8988T (cell line): Measurements from ENCODE around the gene BATF2.
"Not testable (repeated sequence)": the region's sequence is repeated elsewhere in the genome, so short reads cannot be mapped to it uniquely, and the experiment has no call there.

Experiments used
- DNase-seq: peaks from one replicate; pipeline ENCODE4 v3.0.0; 2011

BATF2 gene, protein sequence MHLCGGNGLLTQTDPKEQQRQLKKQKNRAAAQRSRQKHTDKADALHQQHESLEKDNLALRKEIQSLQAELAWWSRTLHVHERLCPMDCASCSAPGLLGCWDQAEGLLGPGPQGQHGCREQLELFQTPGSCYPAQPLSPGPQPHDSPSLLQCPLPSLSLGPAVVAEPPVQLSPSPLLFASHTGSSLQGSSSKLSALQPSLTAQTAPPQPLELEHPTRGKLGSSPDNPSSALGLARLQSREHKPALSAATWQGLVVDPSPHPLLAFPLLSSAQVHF

DNA sequence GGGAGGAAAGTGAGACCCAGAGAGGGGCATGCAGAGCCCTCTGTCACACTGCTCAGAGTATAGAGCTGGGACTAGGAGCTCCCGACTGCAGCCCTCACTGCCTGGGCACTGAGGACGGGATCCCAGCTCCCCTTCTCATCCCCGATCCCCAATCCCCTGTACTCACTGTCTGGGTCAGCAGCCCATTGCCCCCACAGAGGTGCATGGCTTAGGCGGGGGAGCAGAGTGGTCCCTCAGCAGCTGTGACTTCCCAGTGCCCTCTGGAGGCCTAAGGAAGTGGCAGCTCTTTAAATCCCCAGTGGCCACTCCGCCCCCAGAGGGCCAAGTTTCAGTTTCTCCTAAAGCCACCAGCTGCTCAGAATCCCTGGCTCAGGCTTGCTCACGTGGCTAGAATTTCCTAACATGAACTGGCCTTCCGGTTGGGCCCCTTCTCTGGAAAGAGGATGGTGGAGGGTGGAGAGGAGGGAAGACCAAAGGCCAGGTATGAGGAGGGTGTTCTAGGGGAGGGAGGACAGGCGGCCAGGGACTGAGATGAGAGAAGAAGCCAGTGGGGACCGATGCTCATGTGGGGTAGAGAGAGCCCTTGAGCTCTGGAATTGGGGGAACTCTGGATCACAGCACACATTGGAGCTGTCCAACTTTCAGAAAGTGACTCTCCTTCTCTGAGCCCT is at the start of gene BATF2:
BATF2 (minus strand) TSS at position 262 of the 671 bp plus-strand sequence; CDS start at position 205, 57 bp downstream.
- peak; percentile 98 for DNase-seq

- DNase-seq: peak; percentile 69
Observed at GRCh38 chr11:65045728-65046127, 49.0 kb upstream of the BATF2 start.

- DNase-seq: peak; percentile 59
Observed at GRCh38 chr11:65045061-65045460, 48.3 kb upstream of the BATF2 start.

- no peak for DNase-seq
Observed at GRCh38 chr11:65043881-65044501, 47.2 kb upstream of the BATF2 start.

- DNase-seq: no peak
Observed at GRCh38 chr11:65042891-65043290, 46.1 kb upstream of the BATF2 start.

DNA sequence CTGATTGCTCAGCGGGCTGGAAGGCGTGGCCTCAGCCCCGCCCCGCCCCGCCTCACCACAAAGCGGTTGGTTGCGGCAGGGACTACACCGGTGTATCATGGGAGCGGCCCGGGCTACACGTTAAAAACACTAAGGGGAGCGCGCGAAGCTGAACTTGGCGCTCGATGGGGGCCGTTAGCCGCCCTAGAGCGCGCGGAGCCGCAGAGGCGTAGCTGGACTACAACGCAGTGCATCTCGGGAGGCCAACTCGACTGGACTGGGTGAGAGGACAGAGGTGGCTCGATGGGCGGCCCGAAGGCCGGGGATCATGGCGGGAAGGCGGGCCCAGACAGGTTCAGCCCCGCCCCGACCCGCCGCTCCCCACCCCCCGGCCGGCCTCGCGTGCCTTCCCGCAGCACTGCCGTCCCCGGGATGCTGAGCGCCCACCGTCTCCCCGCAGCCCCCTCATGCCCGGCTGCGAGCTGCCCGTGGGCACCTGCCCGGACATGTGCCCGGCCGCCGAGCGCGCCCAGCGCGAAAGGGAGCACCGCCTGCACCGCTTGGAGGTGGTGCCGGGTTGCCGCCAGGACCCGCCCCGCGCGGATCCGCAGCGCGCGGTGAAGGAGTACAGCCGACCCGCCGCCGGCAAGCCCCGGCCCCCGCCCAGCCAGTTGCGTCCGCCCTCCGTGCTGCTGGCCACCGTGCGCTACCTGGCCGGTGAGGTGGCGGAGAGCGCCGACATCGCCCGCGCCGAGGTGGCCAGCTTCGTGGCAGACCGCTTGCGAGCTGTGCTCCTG is 44.3 kb upstream of the BATF2 start, which contains the start of gene SAC3D1:
SAC3D1 (plus strand) TSS at position 364 of the 776 bp plus-strand sequence; CDS start at position 447, 83 bp downstream.
- peak; percentile 97 for DNase-seq

DNA sequence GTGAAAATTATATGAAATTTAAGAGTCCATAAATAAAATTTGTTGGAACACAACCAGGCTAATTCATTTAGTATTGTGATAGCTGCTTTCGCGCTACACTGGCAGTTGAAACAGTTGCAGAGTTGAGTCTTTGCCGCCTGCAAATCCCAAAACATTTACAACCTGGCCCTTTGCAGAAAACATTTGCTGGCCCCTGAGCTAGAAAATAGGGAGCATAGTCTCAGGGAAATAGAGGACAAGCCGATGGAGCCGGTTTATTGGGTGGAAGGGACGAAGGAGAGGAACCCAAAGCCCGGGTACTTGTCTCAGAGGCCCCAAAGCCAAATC is 43.7 kb upstream of the BATF2 start:
- DNase-seq: no peak

GRCh38 chr11:65036931-65037330 is 40.2 kb upstream of the BATF2 start:
- no peak for DNase-seq

DNA sequence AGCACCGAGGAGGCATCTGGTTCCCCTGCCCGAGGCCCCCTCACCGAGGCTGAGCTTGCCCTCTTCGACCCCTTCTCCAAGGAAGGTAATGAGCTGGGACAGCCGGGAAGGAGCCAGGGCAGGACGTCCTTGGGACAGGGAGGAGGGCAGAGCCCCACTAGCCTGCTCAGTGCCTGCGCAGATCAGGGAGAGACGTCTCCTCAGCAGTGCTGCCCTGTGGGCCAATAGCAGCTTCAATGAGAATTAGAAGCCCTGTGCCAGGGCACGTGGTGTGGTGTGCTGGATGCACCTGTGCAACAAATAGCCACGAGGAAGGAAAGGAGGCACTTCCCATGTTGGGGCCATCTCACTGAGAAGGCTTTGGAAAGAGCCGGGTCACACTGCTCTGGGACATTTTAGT is 38.8 kb upstream of the BATF2 start:
- no peak for DNase-seq

DNA sequence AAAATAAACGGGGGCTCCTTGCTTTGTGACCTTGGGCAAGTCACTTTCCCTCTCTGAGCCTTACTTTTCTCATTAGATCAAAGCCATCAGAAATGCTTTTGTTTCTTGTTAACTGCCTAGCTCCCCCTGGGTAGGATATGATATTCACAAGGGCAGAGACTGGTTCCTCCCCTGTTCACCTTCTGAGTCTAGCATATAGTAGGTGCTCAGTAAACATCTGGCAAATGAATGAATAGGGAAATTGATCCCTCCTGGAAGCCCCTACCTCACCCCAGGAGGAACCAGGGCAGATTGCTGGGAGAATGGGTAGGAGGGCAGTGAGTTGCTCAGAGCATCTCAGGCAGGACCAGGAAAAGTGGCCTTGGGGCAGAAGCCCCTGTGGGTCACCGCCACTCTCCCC is 37.7 kb upstream of the BATF2 start:
- no peak for DNase-seq

DNA sequence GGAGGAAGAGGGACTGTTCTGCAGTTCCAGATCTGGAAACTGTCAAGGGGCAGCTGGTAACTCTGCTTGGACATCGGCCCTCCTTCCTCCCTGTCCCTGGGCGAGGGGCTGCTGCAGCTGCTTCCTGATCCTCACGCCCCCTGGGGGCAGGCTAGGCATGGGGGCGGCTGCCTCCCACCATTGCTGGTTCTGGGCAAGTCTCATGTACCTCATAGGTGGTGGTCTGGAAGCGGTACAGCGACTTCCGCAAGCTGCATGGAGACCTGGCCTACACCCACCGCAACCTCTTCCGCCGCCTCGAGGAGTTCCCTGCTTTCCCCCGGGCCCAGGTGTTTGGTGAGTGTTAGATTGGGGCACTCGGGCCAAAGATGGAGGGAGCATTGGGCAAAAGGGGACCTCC is 35.4 kb upstream of the BATF2 start:
- no peak for DNase-seq

- DNase-seq: peak; percentile 83
Observed at GRCh38 chr11:65027213-65028067, 30.7 kb upstream of the BATF2 start, which contains the start of gene SNX15. Gene SNX15 (plus strand): TSS chr11:65027439. CDS start chr11:65027538, 99 bp downstream.

GRCh38 chr11:65026810-65027209 is 30.0 kb upstream of the BATF2 start:
- DNase-seq: no peak

GRCh38 chr11:65023502-65023901 is 26.7 kb upstream of the BATF2 start:
- DNase-seq: not testable (repeated sequence)

- no peak for DNase-seq
Observed at GRCh38 chr11:65021509-65021908, 24.7 kb upstream of the BATF2 start.

GRCh38 chr11:65021003-65021402 is 24.2 kb upstream of the BATF2 start:
- no peak for DNase-seq

DNA sequence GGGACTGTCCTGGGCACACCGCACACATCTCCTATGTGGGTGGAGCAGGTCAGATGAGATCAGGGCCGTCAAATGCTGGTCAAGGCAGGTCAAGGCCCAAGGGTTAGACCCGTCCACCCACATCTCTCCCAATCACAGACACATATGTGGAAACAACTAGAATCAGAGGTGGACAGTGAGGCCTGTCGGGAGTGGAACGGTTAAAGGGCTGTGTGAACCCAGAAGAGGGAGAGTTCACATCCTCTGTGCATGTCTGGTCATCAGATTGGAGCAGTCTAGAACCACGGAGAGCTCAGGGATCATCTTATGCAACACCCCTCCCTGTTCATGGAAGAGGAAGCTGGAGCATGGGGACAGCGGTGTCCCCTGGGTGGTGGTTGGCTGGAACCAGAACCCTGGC is 23.1 kb upstream of the BATF2 start:
- no peak for DNase-seq

DNA sequence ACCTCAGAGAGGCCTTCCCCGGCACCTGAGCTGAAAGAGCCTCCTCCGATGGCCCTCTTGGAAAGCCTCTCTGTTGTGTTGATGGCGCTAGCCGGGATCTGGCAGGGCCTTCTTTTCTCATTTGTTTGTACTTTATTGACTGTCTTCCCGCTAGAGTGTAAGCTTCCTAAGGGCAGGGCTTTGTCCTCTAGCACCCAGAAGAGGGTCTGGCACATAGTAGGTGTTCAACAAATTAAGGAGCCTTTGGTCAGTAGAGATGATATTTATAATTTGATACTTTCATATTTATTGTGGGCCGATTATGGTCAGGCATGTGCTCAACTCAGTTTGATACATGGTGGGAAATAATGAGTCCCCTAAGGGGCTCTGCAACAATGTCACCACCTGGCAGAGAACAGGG is 21.2 kb upstream of the BATF2 start:
- no peak for DNase-seq

DNA sequence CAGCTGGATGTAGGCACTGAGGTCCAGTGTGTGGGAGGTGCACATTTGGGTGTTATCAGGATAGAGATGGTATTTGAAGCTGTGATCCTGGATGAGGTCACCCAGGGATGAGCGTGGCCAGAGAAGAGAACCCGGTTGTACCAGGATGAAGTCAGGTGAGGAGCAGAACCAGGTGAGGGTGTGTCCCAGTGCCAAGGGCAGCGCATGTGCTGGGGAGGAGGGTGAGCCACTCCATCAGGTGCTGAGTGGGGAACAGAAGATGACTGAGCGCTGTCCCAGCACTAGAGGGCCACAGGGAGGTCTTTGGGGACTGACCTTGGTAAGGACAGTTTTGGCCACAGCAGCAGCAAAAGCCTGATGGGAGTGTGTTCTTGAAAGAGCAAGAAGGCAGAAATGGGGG is 19.9 kb upstream of the BATF2 start:
- no peak for DNase-seq

DNA sequence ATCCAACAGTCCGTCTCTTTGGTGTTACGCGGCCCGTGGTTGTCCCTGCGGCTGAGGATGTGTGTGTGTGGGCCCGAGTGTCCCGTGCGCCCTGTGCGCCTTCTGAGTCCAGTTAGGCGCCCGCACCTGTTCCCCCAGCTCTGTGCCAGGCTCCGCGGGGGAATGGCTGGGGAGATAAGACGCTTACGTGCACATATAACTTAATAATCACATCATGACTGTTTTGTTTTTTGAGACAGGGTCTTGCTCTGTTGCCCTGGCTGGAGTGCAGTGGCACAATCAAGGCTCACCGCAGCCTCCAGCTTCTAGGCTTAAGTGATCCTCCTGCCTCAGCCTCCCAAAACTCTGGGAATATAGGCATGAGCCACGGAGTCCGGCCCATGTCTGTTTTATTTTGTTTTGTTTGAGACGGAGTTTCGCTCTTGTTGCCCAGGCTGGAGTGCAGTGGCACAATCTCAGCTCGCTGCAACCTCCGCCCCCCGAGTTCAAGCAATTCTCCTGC is 18.0 kb upstream of the BATF2 start:
- DNase-seq: no peak

GRCh38 chr11:65013888-65014725 is 17.3 kb upstream of the BATF2 start, which contains the start of gene ARL2:
Gene ARL2 (plus strand): TSS chr11:65014160. CDS start chr11:65014208, 48 bp downstream.
- peak; percentile 95 for DNase-seq
